Smooth muscle cell (in vitro differentiated cells): ENCODE results near the gene C11orf68. TPM values are rescaled to one million over a fixed set of nuclear protein-coding genes. Genes with fewer than 3 reads are reported as not detected.

Source experiments
- DNase-seq: peaks from one replicate; lab custom pipeline; 2025; ENCODE audit not compliant: unreplicated experiment; lab: John Stamatoyannopoulos, UW
- H2AFZ ChIP-seq: fragments of 200-600 bp; sonication (generic); 2 replicates; pipeline ENCODE4 v1.6.0; 2016; ENCODE audit warnings: antibody characterized with exemption, low read depth, mild to moderate bottlenecking
- H3F3A ChIP-seq: fragments of 200-600 bp; sonication (generic); 2 replicates; pipeline ENCODE4 v1.6.0; 2017; ENCODE audit warnings: antibody characterized with exemption, low read depth
- H3K27ac ChIP-seq: fragments of 200-600 bp; sonication (generic); 2 replicates; pipeline ENCODE4 v1.5.1; 2016; ENCODE audit warnings: low read depth, mild to moderate bottlenecking
- H3K27me3 ChIP-seq: fragments of 200-600 bp; sonication (generic); 2 replicates; pipeline ENCODE4 v1.6.1; 2016; ENCODE audit warnings: low read depth, mild to moderate bottlenecking
- H3K36me3 ChIP-seq: fragments of 200-600 bp; sonication (generic); 2 replicates; pipeline ENCODE4 v1.5.1; 2016; ENCODE audit warnings: low read depth
- H3K4me1 ChIP-seq: fragments of 200-600 bp; sonication (generic); 2 replicates; pipeline ENCODE4 v1.5.1; 2016; ENCODE audit warnings: low read depth
- H3K4me2 ChIP-seq: fragments of 200-600 bp; sonication (generic); 2 replicates; pipeline ENCODE4 v1.6.0; 2016; ENCODE audit warnings: mild to moderate bottlenecking
- H3K4me3 ChIP-seq: fragments of 200-600 bp; sonication (generic); 2 replicates; pipeline ENCODE4 v1.5.1; 2016; ENCODE audit warnings: mild to moderate bottlenecking
- H3K79me2 ChIP-seq: fragments of 200-600 bp; sonication (generic); 2 replicates; pipeline ENCODE4 v1.6.0; 2016; ENCODE audit warnings: low read depth, mild to moderate bottlenecking
- H3K9ac ChIP-seq: fragments of 200-600 bp; sonication (generic); 2 replicates; pipeline ENCODE4 v1.6.0; 2016; ENCODE audit warnings: low read depth
- H3K9me3 ChIP-seq: fragments of 200-600 bp; sonication (generic); replicated peaks from 2 replicates; pipeline ENCODE4 v1.5.1; 2016; ENCODE audit warnings: low read depth
- H4K20me1 ChIP-seq: fragments of 200-600 bp; sonication (generic); 2 replicates; pipeline ENCODE4 v1.6.0; 2016; ENCODE audit warnings: low read depth
- WGBS: methylation state at CpG from one replicate; pipeline ENCODE4 v1.1.7; 2016; ENCODE audit warnings: low lambda C conversion rate; 5-methylcytosine and 5-hydroxymethylcytosine counted together
- polyA plus RNA-seq: library from polyadenylated mRNA; unstranded; fragments of >200 nt; fragmentation: Nextera tagmentation; extraction: Ambion mirVana; gene quantifications from 2 replicates; pipeline ENCODE4 v1.2.1, GENCODE V29; 2016
- total RNA-seq: library from RNA; depleted of rRNA; stranded (reverse); fragments of >200 nt; gene quantifications from 2 replicates; pipeline ENCODE4 v1.2.3, GENCODE V29; 2014
- TF ChIP-seq, protein P1 (sequence below): fragments of 200-600 bp; sonication (generic); IDR thresholded peaks from 2 replicates; pipeline ENCODE4 v1.5.1; 2017; ENCODE audit warnings: borderline replicate concordance, mild to moderate bottlenecking, antibody characterized with exemption; ENCODE audit not compliant: insufficient read depth, poor library complexity, severe bottlenecking

The C11orf68 gene
- total and polyA plus RNA-seq, 2 experiments from 2014 or later, result 41.2 to 99.5 TPM

DNA sequence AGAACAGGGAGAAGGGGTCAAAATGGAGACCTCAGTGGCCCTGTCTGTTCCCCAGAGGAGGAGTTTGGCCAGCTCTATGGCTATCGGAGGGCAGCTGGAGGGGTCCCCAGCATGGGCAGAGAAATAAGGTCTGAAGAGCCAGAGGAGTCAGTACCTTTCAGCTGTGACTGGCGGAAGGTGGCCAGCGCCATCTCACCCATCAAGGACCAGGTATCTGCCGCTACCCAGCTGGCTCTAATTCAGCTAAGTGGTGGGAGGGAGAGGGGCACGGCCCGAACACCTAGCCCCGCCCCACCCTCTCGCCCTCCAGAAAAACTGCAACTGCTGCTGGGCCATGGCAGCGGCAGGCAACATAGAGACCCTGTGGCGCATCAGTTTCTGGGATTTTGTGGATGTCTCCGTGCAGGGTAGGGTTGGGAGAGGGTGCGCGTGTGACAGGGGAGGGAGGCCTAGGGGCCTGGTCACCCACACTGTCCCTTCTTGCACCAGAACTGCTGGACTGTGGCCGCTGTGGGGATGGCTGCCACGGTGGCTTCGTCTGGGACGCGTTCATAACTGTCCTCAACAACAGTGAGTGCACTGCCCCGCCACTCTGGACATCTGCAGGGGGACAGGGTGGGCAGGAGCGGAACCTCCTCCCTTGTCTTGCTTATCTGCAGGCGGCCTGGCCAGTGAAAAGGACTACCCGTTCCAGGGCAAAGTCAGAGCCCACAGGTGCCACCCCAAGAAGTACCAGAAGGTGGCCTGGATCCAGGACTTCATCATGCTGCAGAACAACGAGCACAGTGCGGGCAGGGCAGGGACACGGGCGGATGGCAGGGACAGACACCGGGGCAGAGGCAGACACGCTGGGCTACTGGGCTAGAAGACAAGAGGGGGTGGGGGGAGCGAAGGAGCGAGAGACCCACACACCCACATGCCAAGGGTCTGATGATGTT lies 36.5 kb downstream of the C11orf68 start:
- Histone ChIP-seq H3F3A (no peaks in the 10 kb centered on the region), H3K36me3 (no peaks in the 10 kb centered on the region), H3K9me3 (no peaks in the 10 kb centered on the region), H2AFZ (no peak overlapping the region), H3K27ac (no peak overlapping the region), H3K4me1 (peaks cover 1% of the 10 kb centered on the region), H4K20me1 (peaks cover 5% of the 10 kb centered on the region), H3K4me3 (no peak overlapping the region), H3K9ac (no peak overlapping the region), H3K27me3 (no peaks in the 10 kb centered on the region), H3K79me2 (peaks cover 14% of the 10 kb centered on the region), H3K4me2 (no peak overlapping the region)
- TF ChIP-seq, protein P1, sequence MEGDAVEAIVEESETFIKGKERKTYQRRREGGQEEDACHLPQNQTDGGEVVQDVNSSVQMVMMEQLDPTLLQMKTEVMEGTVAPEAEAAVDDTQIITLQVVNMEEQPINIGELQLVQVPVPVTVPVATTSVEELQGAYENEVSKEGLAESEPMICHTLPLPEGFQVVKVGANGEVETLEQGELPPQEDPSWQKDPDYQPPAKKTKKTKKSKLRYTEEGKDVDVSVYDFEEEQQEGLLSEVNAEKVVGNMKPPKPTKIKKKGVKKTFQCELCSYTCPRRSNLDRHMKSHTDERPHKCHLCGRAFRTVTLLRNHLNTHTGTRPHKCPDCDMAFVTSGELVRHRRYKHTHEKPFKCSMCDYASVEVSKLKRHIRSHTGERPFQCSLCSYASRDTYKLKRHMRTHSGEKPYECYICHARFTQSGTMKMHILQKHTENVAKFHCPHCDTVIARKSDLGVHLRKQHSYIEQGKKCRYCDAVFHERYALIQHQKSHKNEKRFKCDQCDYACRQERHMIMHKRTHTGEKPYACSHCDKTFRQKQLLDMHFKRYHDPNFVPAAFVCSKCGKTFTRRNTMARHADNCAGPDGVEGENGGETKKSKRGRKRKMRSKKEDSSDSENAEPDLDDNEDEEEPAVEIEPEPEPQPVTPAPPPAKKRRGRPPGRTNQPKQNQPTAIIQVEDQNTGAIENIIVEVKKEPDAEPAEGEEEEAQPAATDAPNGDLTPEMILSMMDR, result no peak
- WGBS, result 98% methylated on average over 29 of the region's 30 CpGs
- DNase-seq, result no peak

DNA sequence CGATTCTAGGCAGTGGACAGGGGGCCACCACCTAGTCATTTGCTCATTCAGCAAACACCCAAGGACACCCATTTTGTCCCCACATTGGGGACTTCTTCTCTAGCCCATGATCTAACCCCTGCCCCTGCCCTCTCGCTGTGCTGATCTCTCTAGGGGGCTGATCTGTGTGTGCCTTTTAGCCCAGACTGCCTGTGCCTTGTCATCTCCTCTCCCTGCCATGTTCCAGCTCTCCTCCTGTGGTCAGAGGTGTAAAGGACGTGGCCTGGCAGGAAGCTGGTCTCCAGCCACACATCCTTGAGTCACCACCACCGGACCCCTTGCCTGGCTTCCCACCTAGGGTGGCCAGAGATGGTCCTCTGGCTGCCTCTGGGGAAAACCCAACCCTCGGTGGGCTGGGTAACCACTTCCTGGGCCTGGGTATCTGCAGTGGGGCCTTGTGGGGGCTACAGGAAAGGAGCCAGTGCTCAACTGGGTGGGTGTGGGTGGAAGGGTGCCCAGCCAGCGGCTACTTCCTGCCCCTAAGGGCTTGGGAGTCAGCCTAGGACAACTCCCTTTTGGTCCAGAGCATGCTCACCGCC lies 37.9 kb downstream of the C11orf68 start:
- no peak for DNase-seq
- TF ChIP-seq, protein P1, result no peak
- H3F3A ChIP-seq, result no peaks in the 10 kb centered on the region
- no peak overlapping the region for H3K4me2 ChIP-seq
- no peaks in the 10 kb centered on the region for H3K27me3 ChIP-seq
- H3K36me3 ChIP-seq, result no peaks in the 10 kb centered on the region
- no peaks in the 10 kb centered on the region for H3K4me1 ChIP-seq
- no peak overlapping the region for H3K9ac ChIP-seq
- H3K79me2 ChIP-seq, result no peaks in the 10 kb centered on the region
- H3K4me3 ChIP-seq, result no peak overlapping the region
- H2AFZ ChIP-seq, result no peak overlapping the region
- H3K9me3 ChIP-seq, result no peaks in the 10 kb centered on the region
- 82% methylated on average over 7 of the region's 7 CpGs for WGBS
- H3K27ac ChIP-seq, result no peak overlapping the region
- peaks cover 5% of the 10 kb centered on the region for H4K20me1 ChIP-seq

DNA sequence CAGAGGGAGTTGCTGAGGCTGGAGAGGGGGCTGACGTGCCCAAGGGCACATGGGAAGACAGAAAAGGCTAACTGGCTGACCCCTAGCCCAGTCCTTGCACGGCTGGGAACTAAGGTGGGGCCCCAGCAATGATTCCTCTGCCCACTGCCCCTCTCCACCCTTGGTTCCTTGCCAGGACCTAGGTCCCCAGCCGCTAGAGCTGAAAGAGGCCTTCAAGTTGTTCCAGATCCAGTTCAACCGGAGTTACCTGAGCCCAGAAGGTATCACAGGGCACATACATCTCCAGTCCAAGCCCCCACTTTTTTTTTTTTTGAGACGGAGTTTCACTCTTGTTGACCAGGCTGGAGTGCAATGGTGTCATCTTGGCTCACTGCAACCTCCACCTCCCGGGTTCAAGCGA lies 38.8 kb downstream of the C11orf68 start:
- TF ChIP-seq, protein P1, result no peak
- H3K4me1 ChIP-seq, result no peaks in the 10 kb centered on the region
- DNase-seq, result no peak
- H3K4me2 ChIP-seq, result no peak overlapping the region
- H3K79me2 ChIP-seq, result no peaks in the 10 kb centered on the region
- 95% methylated on average over 7 of the region's 7 CpGs for WGBS
- no peak overlapping the region for H3K9ac ChIP-seq
- H3K27ac ChIP-seq, result no peak overlapping the region
- no peak overlapping the region for H2AFZ ChIP-seq
- no peaks in the 10 kb centered on the region for H3K9me3 ChIP-seq
- H4K20me1 ChIP-seq, result peaks cover 5% of the 10 kb centered on the region
- no peak overlapping the region for H3K4me3 ChIP-seq
- no peaks in the 10 kb centered on the region for H3F3A ChIP-seq
- no peaks in the 10 kb centered on the region for H3K27me3 ChIP-seq
- H3K36me3 ChIP-seq, result no peaks in the 10 kb centered on the region
